Measurements from ENCODE around the gene MPV17L2.
"Not testable (repeated sequence)": the region's sequence is repeated elsewhere in the genome, so short reads cannot be mapped to it uniquely, and the experiment has no call there.

Gene MPV17L2

DNA sequence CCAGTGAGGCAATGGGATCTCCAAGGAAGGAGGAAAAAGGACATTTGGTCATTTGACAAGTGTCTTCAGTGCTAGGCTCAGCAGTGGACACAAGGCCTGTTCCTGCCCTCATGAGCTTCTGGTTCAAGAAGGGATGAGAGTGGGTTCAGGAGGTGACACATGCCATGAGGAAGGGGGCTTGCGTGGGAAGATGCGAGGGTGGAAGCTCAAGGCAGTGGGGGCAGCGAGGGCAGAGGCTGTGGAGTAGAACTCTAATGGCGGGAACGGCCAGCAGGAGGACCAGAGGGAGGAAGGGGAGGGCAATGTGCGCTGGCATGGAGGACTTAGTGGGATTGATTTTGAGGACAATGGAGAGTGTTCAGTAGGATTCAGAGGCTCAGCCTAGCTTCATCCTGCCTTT, 36.8 kb upstream of the MPV17L2 start:
- Histone ChIP-seq H3K27ac (peak overlapping the region; percentile 86), H3K9ac (no peak overlapping the region), H3K4me3 (ENCODE audit: low read depth, low read length) (no peak overlapping the region), H3K79me2 (peaks cover 3% of the 10 kb centered on the region), H3K4me2 (ENCODE audit: low read length) (peak overlapping the region; percentile 45), H3K27me3 (ENCODE audit: control insufficient read depth, insufficient read depth, low read length) (no peaks in the 10 kb centered on the region), H2AFZ (no peak overlapping the region), H3K4me1 (peaks cover 31% of the 10 kb centered on the region), H3K9me3 (ENCODE audit: control insufficient read depth, low read length) (no peaks in the 10 kb centered on the region), H3K36me3 (ENCODE audit: control insufficient read depth, insufficient read depth, low read length) (no peaks in the 10 kb centered on the region)
- TF ChIP-seq CTCF (IDR thresholded peaks at IDR 0.05) = no peak

DNA sequence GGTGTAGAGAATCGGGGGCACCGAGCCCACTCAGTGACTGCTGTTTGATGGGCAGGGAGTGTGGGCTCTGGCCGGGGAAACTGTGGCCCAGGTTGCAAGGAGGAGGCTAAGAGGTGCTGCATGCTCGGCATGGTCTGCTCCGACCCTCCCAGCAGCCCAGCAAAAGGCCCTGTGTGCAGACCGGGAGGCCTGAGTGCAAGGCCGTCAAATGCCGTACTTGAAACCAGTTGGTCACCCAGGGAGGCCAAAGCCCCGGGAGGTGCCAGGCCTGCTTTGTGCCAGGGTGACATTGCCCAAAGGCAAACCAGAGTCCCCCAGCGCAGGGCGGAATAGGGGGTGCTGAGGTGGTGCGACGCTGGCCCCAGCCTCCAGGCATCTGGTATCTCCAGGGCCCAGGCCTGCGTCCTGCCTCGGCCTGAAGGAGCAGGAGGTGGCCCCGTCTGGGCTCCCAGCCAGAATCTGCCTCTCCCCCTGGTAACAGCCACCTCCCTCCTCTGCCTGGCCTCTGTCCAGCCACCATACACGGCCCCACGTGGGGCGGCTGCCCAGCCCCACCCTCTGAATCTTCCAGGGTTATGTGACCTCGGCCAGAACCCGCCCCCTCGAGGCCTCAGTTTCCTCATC, 36.1 kb upstream of the MPV17L2 start:
- no peaks in the 10 kb centered on the region for H3K9me3 ChIP-seq (ENCODE audit: control insufficient read depth, low read length)

GRCh38 chr19:18157465-18158063, 35.5 kb upstream of the MPV17L2 start:
- Histone ChIP-seq H2AFZ (no peak overlapping the region), H3K4me1 (peaks cover 30% of the 10 kb centered on the region)

More for the DNA sequence above, 36.1 kb upstream of the MPV17L2 start:
- Histone ChIP-seq H3K4me1 (peaks cover 31% of the 10 kb centered on the region), H2AFZ (peak overlapping the region; percentile 61), H3K79me2 (peaks cover 7% of the 10 kb centered on the region), H3K4me2 (ENCODE audit: low read length) (peak overlapping the region; percentile 45), H3K27me3 (ENCODE audit: control insufficient read depth, insufficient read depth, low read length) (no peaks in the 10 kb centered on the region), H3K9ac (peak overlapping the region; percentile 31), H3K27ac (peak overlapping the region; percentile 86), H3K36me3 (ENCODE audit: control insufficient read depth, insufficient read depth, low read length) (no peaks in the 10 kb centered on the region), H3K4me3 (ENCODE audit: low read depth, low read length) (no peak overlapping the region)
- TF ChIP-seq CTCF (IDR thresholded peaks at IDR 0.05) = no peak

DNA sequence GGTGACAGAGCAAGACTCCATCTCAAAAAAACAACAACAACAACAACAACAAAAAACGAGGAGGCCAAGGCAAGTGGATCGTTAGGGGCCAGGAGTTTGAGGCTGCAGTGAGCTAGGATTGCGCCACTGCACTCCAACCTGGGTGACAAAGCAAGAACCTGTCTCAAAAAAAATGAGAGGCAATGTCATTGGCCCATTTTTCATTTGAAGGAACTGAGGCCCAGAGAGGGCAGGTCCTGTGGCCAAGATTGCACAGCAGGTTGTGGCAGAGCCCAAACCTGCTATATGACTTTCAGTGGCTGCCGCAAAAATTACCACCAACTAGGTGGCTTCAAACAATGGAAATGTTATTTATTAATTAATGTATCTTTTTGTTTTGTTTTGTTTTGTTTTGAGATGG, 34.6 kb upstream of the MPV17L2 start:
- no peak overlapping the region for H3K9ac ChIP-seq

More at GRCh38 chr19:18157465-18158063, 35.5 kb upstream of the MPV17L2 start:
- H3K36me3 ChIP-seq (ENCODE audit: control insufficient read depth, insufficient read depth, low read length) = no peaks in the 10 kb centered on the region
- H3K9ac ChIP-seq = no peak overlapping the region
- no peak for TF ChIP-seq CTCF (IDR thresholded peaks at IDR 0.05)
- H3K9me3 ChIP-seq (ENCODE audit: control insufficient read depth, low read length) = no peaks in the 10 kb centered on the region
- no peak overlapping the region for H3K4me2 ChIP-seq (ENCODE audit: low read length)
- peaks cover 9% of the 10 kb centered on the region for H3K79me2 ChIP-seq
- H3K27ac ChIP-seq = peak overlapping the region; percentile 86
- no peaks in the 10 kb centered on the region for H3K27me3 ChIP-seq (ENCODE audit: control insufficient read depth, insufficient read depth, low read length)
- H3K4me3 ChIP-seq (ENCODE audit: low read depth, low read length) = no peak overlapping the region

DNA sequence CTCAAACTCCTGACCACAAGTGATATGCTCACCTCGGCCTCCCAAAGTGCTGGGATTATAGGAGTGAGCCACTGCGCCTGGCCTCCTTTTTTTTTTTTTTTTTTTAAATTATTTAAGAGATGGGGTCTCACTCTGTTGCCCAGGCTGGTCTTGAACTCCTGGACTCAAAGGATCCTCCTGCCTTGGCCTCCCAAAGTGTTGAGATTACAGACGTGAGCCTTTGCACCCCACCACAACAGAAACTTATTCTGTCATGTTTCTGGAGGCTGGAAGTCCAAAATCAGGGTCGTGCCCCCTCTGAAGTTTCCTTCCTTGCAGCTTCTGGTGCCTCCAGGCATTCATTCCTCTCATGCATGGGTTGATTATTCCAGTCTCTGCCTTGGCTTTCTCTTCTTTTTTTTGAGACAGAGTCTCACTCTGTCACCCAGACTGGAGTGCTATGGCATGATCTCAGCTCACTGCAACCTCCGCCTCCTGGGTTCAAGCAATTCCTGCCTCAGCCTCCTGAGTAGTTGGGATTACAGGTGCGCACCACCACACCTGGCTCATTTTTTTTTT, 33.9 kb upstream of the MPV17L2 start:
- H3K36me3 ChIP-seq (ENCODE audit: control insufficient read depth, insufficient read depth, low read length); H3K9me3 ChIP-seq (ENCODE audit: control insufficient read depth, low read length); H2AFZ ChIP-seq; H3K4me2 ChIP-seq (ENCODE audit: low read length); H3K27ac ChIP-seq; H3K4me3 ChIP-seq (ENCODE audit: low read depth, low read length); H3K27me3 ChIP-seq (ENCODE audit: control insufficient read depth, insufficient read depth, low read length); H3K79me2 ChIP-seq; H3K9ac ChIP-seq: not testable (repeated sequence)
- peaks cover 30% of the 10 kb centered on the region for H3K4me1 ChIP-seq

More for the DNA sequence above, 34.6 kb upstream of the MPV17L2 start:
- no peak overlapping the region for H3K4me2 ChIP-seq (ENCODE audit: low read length)
- peaks cover 9% of the 10 kb centered on the region for H3K79me2 ChIP-seq
- peaks cover 30% of the 10 kb centered on the region for H3K4me1 ChIP-seq
- H3K9me3 ChIP-seq (ENCODE audit: control insufficient read depth, low read length) = no peaks in the 10 kb centered on the region
- no peak for TF ChIP-seq CTCF (IDR thresholded peaks at IDR 0.05)
- no peak overlapping the region for H3K27ac ChIP-seq
- H3K36me3 ChIP-seq (ENCODE audit: control insufficient read depth, insufficient read depth, low read length) = no peaks in the 10 kb centered on the region
- H3K4me3 ChIP-seq (ENCODE audit: low read depth, low read length) = no peak overlapping the region
- H3K27me3 ChIP-seq (ENCODE audit: control insufficient read depth, insufficient read depth, low read length) = no peaks in the 10 kb centered on the region
- H2AFZ ChIP-seq = no peak overlapping the region

Measured in parathyroid adenoma (tissue), 2 donors.